HUES6 (cell line): ENCODE results near the gene EMC10.

Experiments used
- H3K27ac ChIP-seq: 2 replicates; pipeline ENCODE4 v1.7.0; 2013; ENCODE audit warnings: low read depth, mild to moderate bottlenecking, low read length, inconsistent platforms
- H3K27me3 ChIP-seq: 2 replicates; pipeline ENCODE4 v1.6.1; 2013; ENCODE audit warnings: low read length; ENCODE audit not compliant: control insufficient read depth, insufficient read depth
- H3K36me3 ChIP-seq: 2 replicates; pipeline ENCODE4 v1.6.1; 2013; ENCODE audit warnings: low read length; ENCODE audit not compliant: control insufficient read depth, insufficient read depth
- H3K4me1 ChIP-seq: 2 replicates; pipeline ENCODE4 v1.6.1; 2013; ENCODE audit warnings: low read length; ENCODE audit not compliant: control insufficient read depth, insufficient read depth
- H3K4me3 ChIP-seq: 2 replicates; pipeline ENCODE4 v1.5.1; 2013; ENCODE audit warnings: low read depth, low read length
- H3K9ac ChIP-seq: one replicate; pipeline ENCODE4 v1.6.1; 2013; ENCODE audit warnings: mild to moderate bottlenecking, low read length
- H3K9me3 ChIP-seq: 2 replicates; pipeline ENCODE4 v1.6.1; 2013; ENCODE audit warnings: low read depth, low read length; ENCODE audit not compliant: control insufficient read depth, insufficient read depth

EMC10 gene

DNA sequence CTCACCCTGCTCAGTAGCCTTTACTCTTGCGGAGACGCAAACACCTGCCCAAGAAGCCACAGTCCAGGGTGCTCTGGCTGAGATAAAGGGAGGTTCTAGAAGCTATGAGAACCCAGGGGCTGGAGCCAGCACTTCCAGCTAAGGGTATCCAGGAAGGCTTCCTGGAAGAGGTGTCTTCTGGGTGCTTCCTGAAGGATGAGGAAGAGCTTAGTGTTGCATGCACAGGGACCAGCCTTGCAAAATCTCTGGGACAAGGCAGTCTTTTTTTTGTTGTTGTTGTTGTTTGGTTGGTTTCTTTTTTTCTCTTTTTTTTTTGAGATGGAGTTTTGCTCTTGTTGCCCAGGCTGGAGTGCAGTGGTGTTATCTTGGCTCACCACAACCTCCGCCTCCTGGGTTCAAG lies 23.1 kb upstream of the EMC10 start:
- H3K27ac ChIP-seq: no peak overlapping the region
- no peak overlapping the region for H3K9ac ChIP-seq
- H3K4me1 ChIP-seq: 0 out of 2 replicates have a peak, but pooled peaks cover 2% of the 10 kb centered on the region
- no peak overlapping the region for H3K4me3 ChIP-seq
- no peaks in the 10 kb centered on the region for H3K36me3 ChIP-seq
- peaks cover 2% of the 10 kb centered on the region; the same call in 1 of the 2 replicates for H3K27me3 ChIP-seq
- peaks cover 1% of the 10 kb centered on the region; the same call in 1 of the 2 replicates for H3K9me3 ChIP-seq

DNA sequence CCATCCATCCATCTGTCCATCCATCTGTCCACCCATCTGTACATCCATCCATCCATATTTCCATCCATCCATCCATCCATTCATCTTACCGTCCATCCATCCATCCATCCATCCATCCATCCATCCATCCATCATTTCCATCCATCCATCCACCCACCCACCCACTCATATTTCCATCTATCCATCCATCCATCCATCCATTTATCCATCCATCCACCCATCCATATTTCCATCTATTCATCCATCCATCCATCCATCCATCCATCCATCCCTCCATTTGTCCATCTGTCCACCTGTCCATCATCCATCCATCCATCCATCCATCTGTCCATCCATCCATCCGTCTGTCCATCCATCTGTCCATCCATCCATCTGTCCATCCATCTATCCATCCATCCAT lies 20.3 kb upstream of the EMC10 start:
- Histone ChIP-seq H3K9ac (no peak overlapping the region), H3K36me3 (no peaks in the 10 kb centered on the region), H3K4me3 (no peak overlapping the region), H3K4me1 (0 out of 2 replicates have a peak, but pooled peaks cover 2% of the 10 kb centered on the region), H3K27ac (no peak overlapping the region), H3K27me3 (peaks cover 2% of the 10 kb centered on the region; the same call in 1 of the 2 replicates), H3K9me3 (no peaks in the 10 kb centered on the region)

DNA sequence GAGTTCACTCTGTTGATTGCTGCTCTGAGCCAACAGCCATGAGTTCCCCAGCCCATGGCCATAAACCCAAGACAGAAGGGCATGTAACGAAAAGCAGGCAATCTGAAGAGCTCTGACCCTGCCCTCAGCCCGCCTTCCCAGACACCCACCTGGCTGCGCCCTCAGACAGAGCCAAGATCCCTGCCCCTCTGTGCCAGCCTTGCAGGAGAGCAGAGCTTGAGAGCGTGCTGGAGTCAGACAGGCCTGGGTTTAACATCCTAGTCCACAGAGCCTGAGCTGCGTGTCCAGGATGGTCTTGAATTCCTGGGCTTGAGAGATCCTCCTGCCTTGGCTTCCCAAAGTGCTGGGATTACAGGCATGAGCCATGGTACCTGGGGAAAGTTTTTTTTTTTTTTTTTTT lies 19.0 kb upstream of the EMC10 start:
- H3K27ac ChIP-seq: no peak overlapping the region
- H3K36me3 ChIP-seq: no peaks in the 10 kb centered on the region
- H3K4me3 ChIP-seq: no peak overlapping the region
- no peaks in the 10 kb centered on the region for H3K9me3 ChIP-seq
- H3K27me3 ChIP-seq: peaks cover 2% of the 10 kb centered on the region; the same call in 1 of the 2 replicates
- H3K9ac ChIP-seq: no peak overlapping the region
- H3K4me1 ChIP-seq: no peaks in the 10 kb centered on the region

DNA sequence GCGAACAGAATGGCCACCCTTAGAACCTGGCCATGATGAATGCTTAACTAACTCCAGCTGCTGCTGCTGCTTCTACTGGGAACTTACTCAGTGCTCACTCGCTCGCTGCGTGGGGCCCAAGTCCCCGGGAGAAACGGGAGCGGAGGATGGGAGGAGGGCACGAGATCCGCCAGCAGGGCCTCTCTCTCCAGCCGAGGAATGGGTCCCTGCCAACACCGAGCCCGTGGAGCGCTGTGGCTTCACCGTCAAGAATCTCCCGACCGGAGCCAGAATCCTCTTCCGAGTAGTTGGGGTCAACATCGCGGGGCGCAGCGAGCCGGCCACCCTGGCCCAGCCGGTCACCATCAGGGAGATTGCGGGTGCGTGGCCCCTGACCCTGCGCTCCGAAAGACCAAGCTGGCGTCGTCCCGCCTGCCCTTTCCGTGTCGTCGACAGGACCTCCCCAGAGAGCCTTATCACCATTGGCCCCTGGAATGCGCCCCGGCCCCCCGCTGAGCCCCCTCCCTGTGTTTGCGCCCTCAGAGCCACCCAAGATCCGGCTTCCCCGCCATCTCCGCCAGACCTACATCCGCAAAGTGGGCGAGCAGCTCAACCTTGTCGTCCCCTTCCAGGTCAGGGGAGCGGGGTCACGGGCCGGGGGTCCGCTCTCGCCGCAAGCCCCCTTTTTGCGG lies 17.8 kb upstream of the EMC10 start:
- Histone ChIP-seq H3K27me3 (peaks cover 2% of the 10 kb centered on the region; the same call in 1 of the 2 replicates), H3K9ac (no peak overlapping the region), H3K4me3 (no peak overlapping the region), H3K4me1 (no peaks in the 10 kb centered on the region), H3K27ac (no peak overlapping the region), H3K36me3 (no peaks in the 10 kb centered on the region), H3K9me3 (no peaks in the 10 kb centered on the region)

DNA sequence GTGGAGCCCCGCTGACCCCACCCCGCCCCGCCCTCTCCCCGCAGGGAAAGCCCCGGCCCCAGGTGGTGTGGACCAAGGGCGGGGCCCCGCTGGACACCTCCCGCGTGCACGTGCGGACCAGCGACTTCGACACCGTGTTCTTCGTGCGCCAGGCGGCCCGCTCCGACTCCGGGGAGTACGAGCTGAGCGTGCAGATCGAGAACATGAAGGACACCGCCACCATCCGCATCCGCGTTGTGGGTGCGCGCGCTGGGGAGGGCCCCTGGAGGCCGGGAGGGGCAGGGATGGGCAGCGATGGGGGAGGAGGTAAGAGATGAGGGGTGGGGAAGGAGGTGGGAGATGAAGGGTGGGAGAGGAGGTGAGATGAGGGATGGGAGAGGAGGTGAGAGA lies 17.2 kb upstream of the EMC10 start:
- no peak overlapping the region for H3K9ac ChIP-seq
- no peak overlapping the region for H3K27ac ChIP-seq
- peaks cover 2% of the 10 kb centered on the region; the same call in 1 of the 2 replicates for H3K27me3 ChIP-seq
- H3K9me3 ChIP-seq: no peaks in the 10 kb centered on the region
- no peaks in the 10 kb centered on the region for H3K4me1 ChIP-seq
- no peak overlapping the region for H3K4me3 ChIP-seq
- no peaks in the 10 kb centered on the region for H3K36me3 ChIP-seq

DNA sequence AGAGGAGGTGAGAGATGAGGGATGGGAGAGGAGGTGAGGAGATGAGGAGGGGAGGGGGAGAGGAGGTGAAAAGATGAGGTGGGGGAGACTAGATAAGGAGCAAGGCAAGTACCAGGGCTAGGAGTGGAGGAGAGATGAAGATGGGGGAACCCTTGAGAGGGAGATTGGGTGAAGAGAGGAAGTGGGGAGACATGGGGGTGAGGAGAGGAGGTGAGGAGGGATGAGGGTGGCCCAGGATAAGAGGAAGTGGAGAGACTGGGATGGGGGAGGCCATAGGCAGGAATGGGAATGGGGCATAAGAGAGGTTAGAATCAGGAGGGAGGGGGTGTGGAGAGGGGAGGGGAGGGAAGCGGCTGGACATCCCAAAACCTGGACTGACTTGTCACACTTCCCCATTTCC lies 16.7 kb upstream of the EMC10 start:
- H3K4me1 ChIP-seq: no peaks in the 10 kb centered on the region
- peaks cover 2% of the 10 kb centered on the region; the same call in 1 of the 2 replicates for H3K27me3 ChIP-seq
- no peaks in the 10 kb centered on the region for H3K9me3 ChIP-seq
- H3K9ac ChIP-seq: no peak overlapping the region
- H3K36me3 ChIP-seq: no peaks in the 10 kb centered on the region
- no peak overlapping the region for H3K27ac ChIP-seq
- H3K4me3 ChIP-seq: no peak overlapping the region

DNA sequence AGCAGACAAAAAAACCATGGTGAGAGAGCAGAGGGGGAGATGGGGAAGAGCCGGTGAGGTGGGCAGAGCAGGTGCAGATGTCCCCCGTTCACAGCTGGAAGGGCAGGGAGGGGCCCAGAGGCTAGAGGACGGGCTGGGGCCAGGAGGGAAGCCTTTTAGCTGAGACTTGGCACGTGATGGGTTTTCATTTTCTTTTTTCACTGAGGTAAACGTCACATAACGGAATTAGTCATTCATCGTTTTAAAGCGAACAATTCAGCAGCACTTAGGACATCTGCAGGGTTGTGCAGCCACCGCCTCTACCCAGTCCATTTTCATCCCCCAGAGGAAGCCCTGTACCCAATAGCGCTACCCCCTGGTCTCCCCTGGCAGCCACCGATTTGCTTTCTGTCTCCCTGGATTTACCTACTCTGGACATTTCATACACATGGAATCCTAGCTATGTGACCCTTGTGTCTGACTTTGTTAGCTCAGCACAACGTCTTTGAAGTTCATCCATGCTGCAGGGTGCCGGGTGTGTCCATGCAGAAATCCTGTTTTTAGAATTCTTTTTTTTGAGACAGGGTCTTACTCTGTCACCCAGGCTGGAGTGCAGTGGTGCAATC lies 16.0 kb upstream of the EMC10 start:
- Histone ChIP-seq H3K36me3 (no peaks in the 10 kb centered on the region), H3K9ac (no peak overlapping the region), H3K4me3 (no peak overlapping the region), H3K27me3 (no peaks in the 10 kb centered on the region; the same call in 1 of the 2 replicates), H3K27ac (no peak overlapping the region), H3K9me3 (no peaks in the 10 kb centered on the region), H3K4me1 (no peaks in the 10 kb centered on the region)

DNA sequence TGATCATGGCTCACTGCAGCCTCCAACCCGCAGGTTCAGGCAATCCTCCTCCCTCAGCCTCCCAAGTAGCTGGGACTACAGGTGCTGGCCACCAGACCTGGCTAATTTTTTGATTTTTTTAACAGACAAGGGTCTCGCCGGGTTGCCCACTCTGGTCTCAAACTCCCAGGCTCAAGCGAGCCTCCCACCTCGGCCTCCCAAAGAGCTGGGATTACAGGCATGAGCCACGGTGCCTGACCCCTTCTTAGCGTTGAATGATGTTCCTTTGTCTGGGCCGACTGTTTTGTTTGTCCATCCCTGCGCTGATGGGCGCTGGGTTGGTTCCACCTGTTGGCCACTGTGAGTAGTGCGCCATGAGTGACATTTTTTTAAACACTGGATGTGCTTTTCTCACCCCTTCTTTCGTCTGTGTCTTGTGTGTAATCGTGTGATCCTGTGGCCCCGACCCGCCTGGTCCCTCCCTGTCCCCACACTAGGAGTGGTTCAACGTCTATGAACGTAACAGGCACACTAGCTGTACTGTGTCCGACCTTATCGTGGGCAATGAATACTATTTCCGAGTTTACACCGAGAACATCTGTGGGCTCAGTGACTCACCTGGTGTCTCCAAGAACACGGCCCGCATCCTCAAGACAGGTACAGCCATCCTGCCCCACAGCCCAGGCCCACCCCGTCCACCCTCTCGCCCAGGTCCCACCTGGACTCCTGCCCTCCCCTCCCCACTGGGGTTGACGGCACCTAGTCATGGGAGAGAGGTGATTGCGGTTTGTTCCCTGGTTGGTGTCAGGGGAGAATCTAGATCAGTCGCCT lies 15.0 kb upstream of the EMC10 start:
- H3K27ac ChIP-seq: no peak overlapping the region
- no peaks in the 10 kb centered on the region; the same call in 1 of the 2 replicates for H3K27me3 ChIP-seq
- H3K4me3 ChIP-seq: no peak overlapping the region
- no peak overlapping the region for H3K9ac ChIP-seq
- no peaks in the 10 kb centered on the region for H3K9me3 ChIP-seq
- peaks cover 7% of the 10 kb centered on the region for H3K4me1 ChIP-seq
- H3K36me3 ChIP-seq: no peaks in the 10 kb centered on the region

DNA sequence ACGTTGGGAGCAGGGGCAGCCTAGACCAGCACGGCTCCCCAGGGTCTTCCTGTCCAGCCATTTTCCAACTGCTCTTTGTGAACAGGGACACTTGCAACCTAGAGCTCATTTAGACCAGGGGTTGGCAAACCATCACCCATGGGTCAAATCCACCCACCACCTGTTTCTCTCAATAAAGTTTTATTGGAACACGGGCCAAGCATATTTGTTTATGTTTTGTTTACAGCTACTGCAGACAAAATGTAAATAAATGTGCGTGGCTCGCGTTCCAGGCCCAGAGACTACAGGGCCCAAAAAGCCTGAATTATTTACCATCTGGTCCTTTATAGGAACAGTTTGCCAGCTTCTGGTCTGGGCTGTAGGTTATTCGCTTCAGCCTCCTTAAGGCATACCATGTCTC lies 13.3 kb upstream of the EMC10 start:
- no peaks in the 10 kb centered on the region; the same call in 1 of the 2 replicates for H3K27me3 ChIP-seq
- no peak overlapping the region for H3K9ac ChIP-seq
- peaks cover 13% of the 10 kb centered on the region for H3K4me1 ChIP-seq
- H3K4me3 ChIP-seq: no peak overlapping the region
- H3K9me3 ChIP-seq: no peaks in the 10 kb centered on the region
- H3K27ac ChIP-seq: no peak overlapping the region
- H3K36me3 ChIP-seq: no peaks in the 10 kb centered on the region

DNA sequence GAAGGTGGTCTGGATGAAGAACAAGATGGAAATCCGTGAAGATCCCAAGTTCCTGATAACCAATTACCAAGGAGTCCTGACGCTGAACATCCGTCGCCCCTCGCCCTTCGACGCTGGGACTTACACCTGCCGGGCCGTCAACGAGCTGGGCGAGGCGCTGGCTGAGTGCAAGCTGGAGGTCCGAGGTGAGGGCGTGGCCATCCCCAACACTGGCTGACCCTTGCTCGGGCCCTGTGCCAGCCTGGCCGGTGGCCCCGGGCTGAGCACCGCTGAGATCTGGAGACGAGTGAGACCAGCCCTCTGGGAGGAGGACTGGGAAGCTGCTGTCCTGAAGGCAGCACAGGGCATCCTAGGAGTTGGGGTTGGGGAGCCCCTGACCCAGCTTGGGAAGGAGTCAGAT lies 12.0 kb upstream of the EMC10 start:
- Histone ChIP-seq H3K4me3 (no peak overlapping the region), H3K27me3 (no peaks in the 10 kb centered on the region), H3K9me3 (no peaks in the 10 kb centered on the region)

DNA sequence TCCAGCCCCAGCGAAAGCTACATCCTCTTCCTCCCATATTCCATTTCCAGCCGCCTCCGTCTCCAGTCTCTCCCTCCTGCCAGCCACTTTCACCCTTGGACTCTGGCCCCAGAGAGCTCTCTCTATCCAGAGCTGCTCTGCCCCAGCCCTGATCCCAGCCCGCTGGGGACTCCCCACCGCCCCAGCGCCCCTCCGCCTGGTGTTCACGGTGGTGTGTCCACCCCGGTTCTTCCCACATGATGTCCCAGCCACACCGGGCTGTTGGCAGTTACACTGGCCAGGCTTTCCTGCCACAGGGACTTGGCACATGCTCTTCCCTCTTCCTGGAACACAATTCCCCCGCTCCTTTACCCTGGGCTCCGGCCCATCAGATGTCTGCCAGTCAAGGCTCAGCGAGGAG lies 11.3 kb upstream of the EMC10 start:
- no peaks in the 10 kb centered on the region for H3K36me3 ChIP-seq
- H3K27me3 ChIP-seq: peaks cover 3% of the 10 kb centered on the region; the same call in 1 of the 2 replicates
- H3K4me3 ChIP-seq: no peak overlapping the region
- H3K27ac ChIP-seq: no peak overlapping the region
- H3K9me3 ChIP-seq: no peaks in the 10 kb centered on the region
- peaks cover 13% of the 10 kb centered on the region for H3K4me1 ChIP-seq
- H3K9ac ChIP-seq: no peak overlapping the region

More for the DNA sequence above, 12.0 kb upstream of the EMC10 start:
- Histone ChIP-seq H3K4me1 (peaks cover 13% of the 10 kb centered on the region), H3K27ac (no peak overlapping the region), H3K9ac (no peak overlapping the region), H3K36me3 (no peaks in the 10 kb centered on the region)
